ENCODE data around the gene TTC27. TPM values are rescaled to one million over a fixed set of nuclear protein-coding genes. Genes with fewer than 3 reads are reported as not detected.

Gene TTC27
- total RNA-seq, 2 experiments from 2014 or later = 17.6 to 18.1 TPM

- Mint-ChIP-seq H3K4me3 (no peak overlapping the region), H3K4me1 (no peaks in the 10 kb centered on the region)
- CTCF ChIA-PET = interaction anchor here (0.5 kb wide), 1 partner anchor 28 kb away, joined by 4 read pairs; no protein-coding TSS in a partner anchor
Observed at GRCh38 chr2:32683520-32684086, 55.8 kb downstream of the TTC27 start.

GRCh38 chr2:32688541-32688940, 60.7 kb downstream of the TTC27 start:
- Mint-ChIP-seq H3K4me3 (no peak overlapping the region), H3K27me3 (no peaks in the 10 kb centered on the region), H3K27ac (no peak overlapping the region), H3K9me3 (no peaks in the 10 kb centered on the region), H3K36me3 (ENCODE audit: low read depth) (peaks cover 6% of the 10 kb centered on the region), H3K4me1 (no peaks in the 10 kb centered on the region)
- no peak for DNase-seq
- ChIA-PET POLR2A (interaction anchor here (0.6 kb wide), 1 partner anchor 50 kb away, joined by 4 read pairs; no protein-coding TSS in a partner anchor), CTCF (interaction anchor here (1.2 kb wide), 1 partner anchor 61 kb away, joined by 3 read pairs; the partner anchor contains the start of gene TTC27)

More at GRCh38 chr2:32683520-32684086, 55.8 kb downstream of the TTC27 start:
- Mint-ChIP-seq H3K27ac (no peak overlapping the region), H3K27me3 (no peaks in the 10 kb centered on the region), H3K36me3 (ENCODE audit: low read depth) (peaks cover 17% of the 10 kb centered on the region), H3K9me3 (no peaks in the 10 kb centered on the region)
- no peak for DNase-seq
- POLR2A ChIA-PET = interaction anchor here (0.6 kb wide), 1 partner anchor 37 kb away, joined by 6 read pairs; no protein-coding TSS in a partner anchor

DNA sequence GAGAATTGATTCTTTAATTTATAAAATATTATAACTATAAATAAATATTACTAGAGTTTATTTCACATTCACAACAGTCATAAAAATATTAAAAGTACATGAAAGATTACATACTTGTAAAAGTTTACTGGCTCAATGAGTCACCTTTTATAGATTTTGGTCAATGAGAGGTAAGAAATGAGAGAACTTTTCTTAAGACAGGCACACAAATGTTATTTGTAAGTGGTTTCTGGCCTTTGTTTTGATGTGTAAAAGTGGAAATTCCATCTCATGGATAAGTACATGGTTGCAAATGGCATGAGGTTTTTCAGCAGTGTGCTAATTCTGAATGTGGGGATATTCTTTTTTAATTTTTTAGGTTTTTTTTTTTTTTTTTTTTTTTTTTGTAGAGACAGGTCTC, 63.8 kb downstream of the TTC27 start:
- H3K9me3 Mint-ChIP-seq = no peaks in the 10 kb centered on the region
- H3K27me3 Mint-ChIP-seq = no peaks in the 10 kb centered on the region
- peaks cover 2% of the 10 kb centered on the region for H3K36me3 Mint-ChIP-seq (ENCODE audit: low read depth)
- DNase-seq = no peak
- no peaks in the 10 kb centered on the region for H3K4me1 Mint-ChIP-seq
- ChIA-PET CTCF (no interaction called here), POLR2A (no interaction called here)
- H3K27ac Mint-ChIP-seq = no peak overlapping the region
- H3K4me3 Mint-ChIP-seq = no peak overlapping the region

GRCh38 chr2:32696439-32696838, 68.6 kb downstream of the TTC27 start:
- H3K9me3 Mint-ChIP-seq = no peaks in the 10 kb centered on the region
- no peak overlapping the region for H3K4me3 Mint-ChIP-seq
- no peaks in the 10 kb centered on the region for H3K36me3 Mint-ChIP-seq (ENCODE audit: low read depth)
- no peak for DNase-seq
- peaks cover 4% of the 10 kb centered on the region for H3K4me1 Mint-ChIP-seq
- H3K27me3 Mint-ChIP-seq = no peaks in the 10 kb centered on the region
- POLR2A ChIA-PET = no interaction called here
- no peak overlapping the region for H3K27ac Mint-ChIP-seq
- CTCF ChIA-PET = interaction anchor here (0.6 to 1.1 kb wide), 2 partner anchors 27 to 664 kb away, joined by 3 to 4 read pairs; no protein-coding TSS in a partner anchor

DNA sequence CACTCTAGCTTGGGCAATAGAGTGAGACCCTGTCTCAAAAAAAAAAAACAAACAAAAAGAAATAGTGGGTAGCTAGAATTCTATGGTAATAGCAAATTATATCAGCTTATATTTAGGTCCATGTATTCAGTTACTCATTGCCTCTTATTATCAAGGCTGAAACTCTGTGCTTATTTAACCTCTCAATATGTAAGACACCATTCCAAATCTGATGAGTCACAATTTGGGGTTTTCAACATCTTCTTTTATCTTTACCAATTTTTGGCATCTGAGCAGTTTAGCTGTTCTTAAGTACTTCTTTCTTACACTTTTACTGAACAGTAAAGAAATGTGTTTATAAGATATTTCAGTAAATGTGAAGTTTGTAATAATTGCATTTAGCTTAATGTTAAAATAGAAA, 69.3 kb downstream of the TTC27 start:
- no peak for DNase-seq
- H3K36me3 Mint-ChIP-seq (ENCODE audit: low read depth) = no peaks in the 10 kb centered on the region
- ChIA-PET CTCF (interaction anchor here (0.6 kb wide), 1 partner anchor 100 kb away, joined by 3 read pairs; no protein-coding TSS in a partner anchor), POLR2A (no interaction called here)
- no peaks in the 10 kb centered on the region for H3K27me3 Mint-ChIP-seq
- no peaks in the 10 kb centered on the region for H3K9me3 Mint-ChIP-seq
- H3K4me1 Mint-ChIP-seq = peaks cover 11% of the 10 kb centered on the region
- H3K27ac Mint-ChIP-seq = no peak overlapping the region
- no peak overlapping the region for H3K4me3 Mint-ChIP-seq

GRCh38 chr2:32699151-32699550, 71.3 kb downstream of the TTC27 start:
- H3K4me3 Mint-ChIP-seq = no peak overlapping the region
- H3K36me3 Mint-ChIP-seq (ENCODE audit: low read depth) = peaks cover 4% of the 10 kb centered on the region
- POLR2A ChIA-PET = no interaction called here
- DNase-seq = no peak
- CTCF ChIA-PET = no interaction called here
- H3K4me1 Mint-ChIP-seq = peaks cover 16% of the 10 kb centered on the region
- H3K9me3 Mint-ChIP-seq = no peaks in the 10 kb centered on the region
- H3K27ac Mint-ChIP-seq = no peak overlapping the region
- H3K27me3 Mint-ChIP-seq = no peaks in the 10 kb centered on the region

GRCh38 chr2:32701806-32702205, 74.0 kb downstream of the TTC27 start:
- Mint-ChIP-seq H3K36me3 (ENCODE audit: low read depth) (peaks cover 7% of the 10 kb centered on the region), H3K27me3 (no peaks in the 10 kb centered on the region), H3K9me3 (no peaks in the 10 kb centered on the region), H3K4me1 (peaks cover 16% of the 10 kb centered on the region), H3K27ac (peak overlapping the region; percentile 73), H3K4me3 (no peak overlapping the region)
- CTCF ChIA-PET = interaction anchor here (0.5 kb wide), 1 partner anchor 20 kb away, joined by 4 read pairs; no protein-coding TSS in a partner anchor
- DNase-seq = peak; percentile 7
- POLR2A ChIA-PET = no interaction called here

GRCh38 chr2:32702303-32703064, 74.6 kb downstream of the TTC27 start:
- POLR2A ChIA-PET = no interaction called here
- CTCF ChIA-PET = interaction anchor here (0.5 kb wide), 1 partner anchor 20 kb away, joined by 4 read pairs; no protein-coding TSS in a partner anchor
- Mint-ChIP-seq H3K4me1 (peaks cover 16% of the 10 kb centered on the region), H3K27me3 (no peaks in the 10 kb centered on the region), H3K4me3 (no peak overlapping the region), H3K9me3 (no peaks in the 10 kb centered on the region), H3K36me3 (ENCODE audit: low read depth) (peaks cover 7% of the 10 kb centered on the region), H3K27ac (peak overlapping the region; percentile 73)
- no peak for DNase-seq

DNA sequence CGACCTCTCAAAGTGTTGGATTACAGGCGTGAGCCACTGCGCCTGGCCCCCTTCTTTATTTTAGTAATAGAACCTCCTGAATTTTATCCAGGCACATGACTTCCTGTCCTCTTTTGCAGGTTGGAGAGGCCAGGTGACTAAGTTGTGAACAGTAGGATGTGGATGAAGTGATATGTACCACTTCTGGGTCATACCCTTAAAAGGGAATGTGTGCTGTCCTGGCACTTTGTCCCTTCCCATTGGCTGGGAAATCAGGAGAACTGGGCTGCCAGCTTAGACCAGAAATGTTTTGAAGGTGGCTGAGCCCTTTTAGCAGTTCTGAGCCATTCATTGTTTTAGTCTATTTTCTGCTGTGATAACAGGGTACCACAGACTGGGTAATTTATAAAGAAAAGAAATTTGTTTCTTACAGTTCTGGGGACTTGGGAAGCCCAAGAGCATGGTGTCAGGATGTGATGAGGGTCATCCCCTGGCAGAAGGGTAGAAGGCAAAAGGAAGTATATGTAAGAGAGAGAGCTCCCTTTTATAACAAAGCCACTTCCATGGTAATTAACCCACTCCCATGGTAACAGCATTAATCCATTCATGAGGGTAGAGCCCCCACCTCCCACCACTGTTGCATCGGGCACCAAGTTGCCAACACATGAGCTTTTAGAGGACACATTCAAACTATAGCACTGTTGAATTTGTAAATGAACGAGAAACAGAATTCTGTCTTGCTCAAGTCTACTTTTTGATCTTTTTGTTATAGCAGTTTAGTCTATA, 79.1 kb downstream of the TTC27 start:
- Mint-ChIP-seq H3K4me3 (no peak overlapping the region), H3K36me3 (ENCODE audit: low read depth) (peaks cover 13% of the 10 kb centered on the region), H3K27me3 (no peaks in the 10 kb centered on the region), H3K4me1 (peaks cover 7% of the 10 kb centered on the region), H3K27ac (no peak overlapping the region), H3K9me3 (no peaks in the 10 kb centered on the region)
- DNase-seq = no peak
- ChIA-PET POLR2A (no interaction called here), CTCF (interaction anchor here (1.1 kb wide), 1 partner anchor 16 kb away, joined by 3 read pairs; no protein-coding TSS in a partner anchor)

- Mint-ChIP-seq H3K4me1 (peaks cover 2% of the 10 kb centered on the region), H3K9me3 (no peaks in the 10 kb centered on the region), H3K4me3 (no peak overlapping the region), H3K27ac (no peak overlapping the region), H3K36me3 (ENCODE audit: low read depth) (peaks cover 24% of the 10 kb centered on the region), H3K27me3 (no peaks in the 10 kb centered on the region)
- ChIA-PET POLR2A (no interaction called here), CTCF (interaction anchor here (0.6 kb wide), 1 partner anchor 31 kb away, joined by 3 read pairs; no protein-coding TSS in a partner anchor)
- DNase-seq = no peak
Observed at GRCh38 chr2:32711219-32711618, 83.4 kb downstream of the TTC27 start.

- H3K4me1 Mint-ChIP-seq = peaks cover 2% of the 10 kb centered on the region
Observed at GRCh38 chr2:32711908-32712501, 84.2 kb downstream of the TTC27 start.

GRCh38 chr2:32712870-32713269, 85.0 kb downstream of the TTC27 start:
- POLR2A ChIA-PET = no interaction called here
- no peak overlapping the region for H3K4me3 Mint-ChIP-seq
- CTCF ChIA-PET = no interaction called here
- H3K9me3 Mint-ChIP-seq = no peaks in the 10 kb centered on the region
- H3K27me3 Mint-ChIP-seq = no peaks in the 10 kb centered on the region
- no peak overlapping the region for H3K27ac Mint-ChIP-seq
- peaks cover 27% of the 10 kb centered on the region for H3K36me3 Mint-ChIP-seq (ENCODE audit: low read depth)
- no peak for DNase-seq
- H3K4me1 Mint-ChIP-seq = peaks cover 2% of the 10 kb centered on the region

More at GRCh38 chr2:32711908-32712501, 84.2 kb downstream of the TTC27 start:
- peaks cover 24% of the 10 kb centered on the region for H3K36me3 Mint-ChIP-seq (ENCODE audit: low read depth)
- ChIA-PET POLR2A (no interaction called here), CTCF (no interaction called here)
- H3K4me3 Mint-ChIP-seq = no peak overlapping the region
- DNase-seq = no peak
- no peaks in the 10 kb centered on the region for H3K27me3 Mint-ChIP-seq
- H3K27ac Mint-ChIP-seq = no peak overlapping the region
- H3K9me3 Mint-ChIP-seq = no peaks in the 10 kb centered on the region

Measured in activated CD4-positive, alpha-beta T cell treated with anti-CD3 and anti-CD28 coated beads, Interleukin-2, amount 10 ng/mL, durations not matched to agents 7 days and 5 days (primary cell).